RCC 7860 (cell line): ENCODE data around the gene APBA2.

Experiments
- DNase-seq: peaks from one replicate; pipeline ENCODE4 v3.0.0-alpha.2; 2015; ENCODE audit warnings: low spot score
- FAIRE-seq: peaks from 2 replicates; lab custom pipeline; 2012; peaks lifted over from hg19 to GRCh38; lab: Jason Lieb, UNC

APBA2 gene

GRCh38 chr15:29046977-29047376, 161.2 kb downstream of the APBA2 start:
- no peak for FAIRE-seq
- DNase-seq, result no peak

- no peak for DNase-seq
- no peak for FAIRE-seq
Observed at GRCh38 chr15:29048011-29048410, 162.2 kb downstream of the APBA2 start.

GRCh38 chr15:29050870-29051269, 165.1 kb downstream of the APBA2 start:
- no peak for DNase-seq
- no peak for FAIRE-seq

- DNase-seq (no peak), FAIRE-seq (no peak)
Observed at GRCh38 chr15:29051422-29051821, 165.6 kb downstream of the APBA2 start.

GRCh38 chr15:29053006-29053405, 167.2 kb downstream of the APBA2 start:
- DNase-seq (no peak), FAIRE-seq (no peak)

GRCh38 chr15:29053661-29054131, 167.9 kb downstream of the APBA2 start:
- FAIRE-seq, result no peak
- no peak for DNase-seq

- no peak for FAIRE-seq
Observed at GRCh38 chr15:29054171-29055045, 168.6 kb downstream of the APBA2 start.

GRCh38 chr15:29055876-29056275, 170.1 kb downstream of the APBA2 start:
- FAIRE-seq (no peak), DNase-seq (no peak)

More at GRCh38 chr15:29054171-29055045, 168.6 kb downstream of the APBA2 start:
- DNase-seq, result no peak

- DNase-seq (no peak), FAIRE-seq (no peak)
Observed at GRCh38 chr15:29056839-29057450, 171.2 kb downstream of the APBA2 start.

- no peak for FAIRE-seq
- no peak for DNase-seq
Observed at GRCh38 chr15:29057856-29058255, 172.1 kb downstream of the APBA2 start.

- FAIRE-seq, result no peak
Observed at GRCh38 chr15:29058903-29059539, 173.2 kb downstream of the APBA2 start.

GRCh38 chr15:29059871-29060640, 174.3 kb downstream of the APBA2 start:
- DNase-seq (no peak), FAIRE-seq (no peak)

More at GRCh38 chr15:29058903-29059539, 173.2 kb downstream of the APBA2 start:
- no peak for DNase-seq

- DNase-seq (no peak), FAIRE-seq (no peak)
Observed at GRCh38 chr15:29061746-29062145, 176.0 kb downstream of the APBA2 start.

- FAIRE-seq (no peak), DNase-seq (no peak)
Observed at GRCh38 chr15:29062179-29062591, 176.4 kb downstream of the APBA2 start.

- FAIRE-seq (no peak), DNase-seq (no peak)
Observed at GRCh38 chr15:29062626-29063025, 176.9 kb downstream of the APBA2 start.

- no peak for DNase-seq
- no peak for FAIRE-seq
Observed at GRCh38 chr15:29063646-29064045, 177.9 kb downstream of the APBA2 start.

GRCh38 chr15:29064290-29064689, 178.5 kb downstream of the APBA2 start:
- no peak for DNase-seq
- FAIRE-seq, result no peak

- FAIRE-seq (no peak), DNase-seq (no peak)
Observed at GRCh38 chr15:29064731-29065130, 179.0 kb downstream of the APBA2 start.

GRCh38 chr15:29065571-29065970, 179.8 kb downstream of the APBA2 start:
- FAIRE-seq, result no peak
- no peak for DNase-seq

- FAIRE-seq, result no peak
Observed at GRCh38 chr15:29066310-29066709, 180.5 kb downstream of the APBA2 start.

GRCh38 chr15:29066838-29067237, 181.1 kb downstream of the APBA2 start:
- FAIRE-seq (no peak), DNase-seq (no peak)

More at GRCh38 chr15:29066310-29066709, 180.5 kb downstream of the APBA2 start:
- DNase-seq, result no peak
